Dermis blood vessel endothelial cell (primary cell): Measurements from ENCODE around the gene KRT36. TPM values are rescaled to one million over a fixed set of nuclear protein-coding genes. Genes with fewer than 3 reads are reported as not detected.

Experiments
- DNase-seq: peaks from one replicate; pipeline ENCODE4 v3.0.0; 2010
- total RNA-seq: library from RNA; depleted of rRNA; stranded (reverse); fragments of >200 nt; gene quantifications from 2 replicates; pipeline ENCODE4 v1.2.3, GENCODE V29; 2014

Gene KRT36
- total RNA-seq, 1 donor from 2014 or later: 0.17 TPM

DNA sequence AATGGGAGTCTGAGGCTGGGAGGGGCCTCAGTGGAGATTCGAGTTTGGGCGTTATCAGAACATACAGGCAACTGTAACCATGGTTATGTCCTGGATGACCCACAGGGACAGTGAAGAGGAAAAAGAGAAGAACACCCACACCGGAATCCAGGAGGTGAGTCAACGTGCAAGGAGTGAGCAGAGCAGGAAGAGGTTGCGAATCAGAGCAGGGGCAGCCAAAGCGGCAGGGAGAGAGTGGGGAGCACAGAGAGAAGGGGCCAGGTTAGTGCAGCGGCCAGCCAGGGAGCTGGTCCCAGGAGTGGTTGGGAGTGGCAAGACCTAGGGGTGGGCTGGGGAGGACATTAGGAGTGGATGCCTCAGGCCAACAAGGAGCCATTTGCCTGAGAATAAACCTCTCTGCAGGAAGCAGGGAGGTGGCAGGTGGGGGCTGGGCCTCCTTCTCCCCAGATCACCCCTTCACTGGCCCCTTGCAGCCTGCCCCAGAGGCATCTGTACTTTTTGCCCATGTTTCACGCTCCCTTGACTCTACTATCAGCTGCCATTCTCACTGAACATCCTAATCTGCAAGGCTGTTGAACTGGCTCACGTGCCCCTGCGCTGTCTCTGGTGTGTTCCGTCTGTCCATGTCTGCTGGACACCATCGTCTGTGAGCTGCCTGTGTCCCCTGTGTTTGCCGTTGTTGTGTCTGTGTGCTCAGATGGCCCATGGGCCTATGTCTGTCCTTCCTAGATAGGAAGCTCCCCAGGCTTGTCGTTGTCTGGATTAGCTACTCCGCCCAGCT is 10.6 kb upstream of the KRT36 start:
- peak; percentile 59 for DNase-seq

- DNase-seq: no peak
Observed at GRCh38 chr17:41499714-41500113, 10.0 kb upstream of the KRT36 start.

GRCh38 chr17:41498276-41498675 is 8.6 kb upstream of the KRT36 start:
- DNase-seq: peak; percentile 42

GRCh38 chr17:41496803-41497484 is 7.2 kb upstream of the KRT36 start:
- DNase-seq: peak; percentile 91

DNA sequence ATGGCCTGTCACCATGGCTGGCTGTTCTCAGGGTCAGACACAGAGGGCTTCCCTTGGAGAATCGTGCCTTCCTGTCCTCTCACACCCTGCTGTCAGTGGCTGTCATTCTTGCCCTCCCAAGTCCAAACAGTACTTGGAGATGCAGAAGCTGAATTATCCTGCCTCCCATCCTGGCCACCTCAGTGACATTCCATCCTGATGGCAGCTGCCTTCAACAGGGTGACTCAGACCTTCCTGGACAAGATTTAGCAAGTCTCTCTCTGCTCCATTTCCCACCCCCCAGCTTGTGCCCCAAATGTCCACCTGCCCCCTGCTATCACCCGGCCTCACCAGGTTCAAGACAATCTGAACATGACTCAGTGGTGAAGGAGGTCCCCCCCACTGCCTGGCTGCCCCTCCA is 4.8 kb upstream of the KRT36 start:
- DNase-seq: peak; percentile 34

GRCh38 chr17:41492771-41493170 is 3.1 kb upstream of the KRT36 start:
- DNase-seq: peak; percentile 93

DNA sequence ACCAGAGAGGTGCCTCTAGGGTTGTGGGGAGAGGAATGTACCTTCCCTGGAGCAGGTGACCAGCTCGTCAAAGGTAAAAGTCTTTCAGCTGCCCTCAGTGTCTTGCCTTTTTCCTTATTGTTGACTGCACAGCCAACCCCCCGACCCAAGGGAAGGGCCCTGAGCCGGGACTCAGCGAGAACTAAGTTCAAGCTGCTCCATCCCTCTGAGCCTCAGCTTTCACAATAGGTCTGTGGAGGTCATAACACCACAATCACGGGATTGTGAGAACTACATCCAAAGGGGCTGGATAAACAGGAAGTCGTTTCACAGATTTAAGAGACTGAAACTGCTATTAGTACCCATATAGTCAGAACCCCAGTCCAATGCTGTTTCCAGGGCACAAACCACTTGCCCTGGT is 2.6 kb upstream of the KRT36 start:
- DNase-seq: peak; percentile 66

DNA sequence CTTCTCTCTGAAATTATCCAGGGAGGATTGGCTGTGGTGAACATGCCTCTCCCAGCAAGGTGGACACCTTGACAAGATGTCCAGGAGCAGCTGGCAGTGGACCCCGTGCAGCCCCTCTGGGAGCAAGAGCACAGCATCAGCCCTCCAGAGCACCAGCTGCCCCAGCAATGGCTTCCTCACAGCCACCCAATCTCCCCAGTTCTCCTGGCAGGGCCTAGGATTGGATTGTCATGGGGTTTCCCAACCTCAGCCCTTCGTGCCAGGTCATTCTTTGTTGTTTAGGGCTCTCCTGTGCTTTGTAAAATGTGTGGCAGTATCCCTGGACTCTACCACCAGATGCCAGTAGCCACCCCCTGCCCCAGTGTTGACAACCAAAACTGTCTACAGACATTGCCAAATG is 1.8 kb upstream of the KRT36 start:
- no peak for DNase-seq

DNA sequence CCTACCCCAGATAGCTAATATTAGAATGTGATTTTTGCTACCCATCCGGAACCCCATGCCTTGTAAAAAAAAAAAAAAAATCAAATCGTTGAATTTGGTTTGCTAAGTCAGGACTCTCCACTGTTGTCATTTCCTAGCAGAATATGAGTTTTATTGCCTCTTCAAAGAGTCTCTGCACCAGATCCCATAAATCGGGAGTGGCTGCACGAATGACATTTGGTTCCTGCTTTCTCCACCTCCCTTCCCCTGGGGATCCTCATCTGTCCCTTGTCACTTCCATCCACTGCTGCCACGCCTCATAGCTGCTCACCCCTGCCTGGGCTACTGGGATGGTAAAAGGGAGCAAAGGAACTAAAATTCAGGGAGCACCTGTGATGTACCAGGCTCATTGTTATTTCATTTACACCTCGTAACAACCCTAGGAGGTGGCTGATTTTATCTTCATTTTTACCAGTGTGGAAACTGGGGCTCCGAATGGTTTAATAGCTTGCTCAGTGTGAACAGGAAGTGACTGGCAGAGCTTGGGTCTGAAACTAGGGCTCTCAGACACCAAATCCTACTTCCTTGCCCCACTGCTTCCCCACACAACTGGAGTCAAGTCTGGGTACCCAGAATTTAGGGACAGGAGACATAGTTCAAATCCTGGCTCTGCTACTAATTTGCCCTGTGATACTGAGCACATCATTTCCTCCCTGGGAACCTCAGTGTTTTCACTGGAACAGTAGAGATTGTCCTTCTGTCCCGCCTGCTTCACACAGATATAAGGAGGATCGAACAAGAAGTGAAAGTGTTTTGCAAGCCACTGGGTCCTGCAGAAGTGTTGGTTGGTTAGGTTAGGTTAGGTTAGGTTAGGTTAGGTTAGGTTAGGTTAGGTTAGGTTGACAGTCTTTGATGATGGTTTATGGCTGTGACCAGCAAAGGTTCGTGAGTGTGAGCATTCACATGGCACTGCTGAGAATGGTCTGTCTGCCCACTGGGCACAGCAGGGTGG is 585 bp upstream of the KRT36 start:
- DNase-seq: no peak

- DNase-seq: peak; percentile 58
Observed at GRCh38 chr17:41486809-41487530, 2.7 kb downstream of the KRT36 start.

GRCh38 chr17:41486316-41486715 is 3.4 kb downstream of the KRT36 start:
- no peak for DNase-seq

DNA sequence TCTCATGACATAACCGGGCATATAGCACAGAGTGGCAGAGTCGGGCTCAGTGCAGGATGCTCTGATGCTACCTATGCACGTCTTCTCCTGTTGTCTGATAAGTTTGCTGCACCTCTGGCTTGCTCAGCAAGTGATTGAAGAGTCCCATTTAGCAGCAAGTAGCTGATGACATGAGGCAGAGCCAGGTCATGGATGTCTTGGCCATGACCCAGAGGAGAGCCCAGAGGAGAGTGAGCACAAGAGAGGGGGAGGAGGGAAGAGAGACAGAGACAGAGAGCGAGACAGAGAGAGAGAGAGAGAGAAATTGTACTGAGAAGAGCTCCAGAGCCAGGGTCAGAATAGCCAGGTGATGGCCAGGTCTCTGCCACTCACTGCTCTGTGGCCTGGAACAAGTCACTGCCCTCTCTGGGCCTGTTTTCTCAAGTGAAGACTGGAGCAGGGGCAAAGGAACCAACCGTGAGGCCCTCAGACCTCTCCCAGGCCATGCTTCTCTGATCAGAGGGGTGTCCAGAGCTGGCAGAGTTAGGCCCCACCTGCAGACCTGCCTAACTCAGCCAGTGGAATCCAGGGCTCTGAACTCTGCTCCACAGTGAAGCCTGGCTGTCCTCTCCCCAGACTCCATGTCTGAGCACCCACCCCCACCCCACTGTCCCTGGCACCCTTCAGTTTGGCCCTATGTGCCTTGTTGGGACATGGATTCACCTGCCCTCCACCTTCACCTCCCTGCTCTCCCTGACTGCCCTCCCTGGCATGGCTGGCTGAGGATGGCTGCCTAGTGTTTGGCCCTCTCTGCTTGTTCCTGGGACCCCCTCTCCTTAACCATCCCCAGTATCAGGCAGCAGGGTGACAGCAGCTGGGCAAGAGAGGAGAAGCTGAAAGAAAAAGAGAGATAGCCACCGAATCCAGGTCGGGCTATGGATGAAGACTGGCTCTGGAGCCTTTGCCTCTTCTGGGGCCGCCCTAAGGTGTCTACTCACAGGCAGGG is 4.5 kb downstream of the KRT36 start:
- DNase-seq: no peak

DNA sequence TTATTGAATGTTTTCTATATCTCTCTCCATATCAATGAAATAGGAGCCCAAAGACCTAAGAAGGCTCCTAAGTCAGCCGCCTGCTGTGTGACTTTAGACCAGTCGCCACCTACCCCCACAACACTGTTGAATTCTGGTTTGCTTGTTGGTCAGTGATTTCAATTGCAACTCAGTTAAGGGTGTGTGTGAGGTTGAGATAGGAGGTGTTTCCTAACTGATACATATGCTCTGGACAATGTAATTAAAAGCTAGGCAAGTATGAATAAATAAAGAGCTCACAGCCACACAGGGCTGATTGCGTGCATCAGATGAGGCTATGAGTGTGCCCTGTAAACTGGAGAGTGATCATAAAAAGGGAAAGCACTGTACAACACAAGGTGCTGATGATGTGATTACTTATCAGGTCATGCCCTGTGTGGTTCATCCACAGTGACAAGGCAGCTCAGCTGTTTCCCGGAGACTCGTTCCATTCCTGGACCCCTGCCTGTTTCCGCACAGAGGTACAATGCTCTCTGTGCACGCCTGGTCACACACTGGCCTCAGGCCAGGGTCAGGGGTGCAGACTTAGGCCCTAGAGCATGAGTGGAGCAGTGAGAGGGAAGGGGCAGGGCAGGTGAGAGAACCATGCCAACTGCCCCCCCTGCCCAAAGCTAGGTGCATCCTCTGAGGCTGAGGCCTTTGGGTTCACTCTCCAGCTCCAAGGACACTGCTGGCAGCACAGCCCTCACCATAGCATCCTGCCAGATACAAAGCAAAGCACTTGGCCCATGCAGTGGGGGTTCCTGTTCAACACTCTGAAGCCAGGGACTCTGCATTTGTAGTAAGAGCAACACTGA is 5.5 kb downstream of the KRT36 start:
- peak; percentile 54 for DNase-seq

- no peak for DNase-seq
Observed at GRCh38 chr17:41483531-41483930, 6.2 kb downstream of the KRT36 start.

DNA sequence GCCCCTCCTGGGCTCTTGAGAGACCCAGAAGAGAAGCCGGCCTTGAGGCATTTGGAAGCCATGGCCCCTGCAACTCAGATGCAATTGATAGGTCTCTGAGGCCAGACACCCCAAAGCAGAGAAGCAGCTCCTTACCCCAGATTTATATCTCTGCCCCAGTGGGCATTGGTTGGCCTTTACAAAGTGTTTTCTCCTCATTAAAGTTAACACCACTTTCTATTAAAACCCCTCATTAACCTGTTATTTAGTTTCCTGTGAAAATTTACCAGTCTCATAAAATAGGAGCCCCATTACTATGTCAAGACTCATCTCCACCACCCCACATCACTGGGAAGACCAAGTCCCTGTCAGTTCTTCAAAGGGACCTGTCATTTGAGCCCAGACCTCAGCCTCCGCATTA is 8.7 kb downstream of the KRT36 start, which contains the start of gene KRT35:
KRT35 (minus strand) TSS at position 116 of the 400 bp plus-strand sequence; CDS start at position 62, 54 bp downstream.
- no peak for DNase-seq

DNA sequence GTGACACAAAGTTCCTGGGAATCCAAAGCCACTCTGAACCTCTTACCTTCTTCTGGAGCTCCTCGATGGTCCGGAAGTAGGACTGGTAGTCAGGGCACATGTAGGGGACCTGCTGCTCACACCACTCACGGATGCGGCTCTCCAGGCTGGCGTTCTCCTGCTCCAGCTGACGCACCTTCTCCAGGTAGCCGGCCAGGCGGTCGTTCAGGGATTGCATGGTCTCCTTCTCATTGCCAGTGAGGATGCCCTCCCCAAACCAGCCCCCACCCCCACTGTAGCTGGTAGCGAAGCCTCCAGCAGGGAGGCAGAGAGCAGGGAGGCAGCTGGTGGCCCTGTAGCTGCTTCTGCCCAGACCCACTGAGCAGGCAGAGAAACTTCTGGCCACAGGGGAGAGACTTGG is 9.1 kb downstream of the KRT36 start:
- DNase-seq: no peak

DNA sequence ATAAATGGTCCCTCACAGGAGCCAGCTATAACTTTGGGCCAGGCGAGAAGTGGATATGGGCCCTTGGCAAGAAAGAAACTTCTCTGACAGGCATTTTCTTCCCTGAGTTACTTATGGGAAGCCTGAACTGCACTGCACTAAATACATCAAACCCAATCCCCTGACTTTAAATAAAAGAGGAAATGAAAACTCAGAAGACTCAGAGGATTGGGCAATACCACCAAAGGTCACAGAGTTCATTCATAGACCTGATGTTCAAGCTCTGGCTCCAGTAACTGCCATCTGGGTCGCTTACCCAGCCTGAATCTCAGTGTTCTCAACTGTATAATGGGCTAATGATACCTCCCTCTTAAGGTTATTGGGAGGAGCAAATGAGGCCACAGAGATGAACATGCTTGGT is 9.6 kb downstream of the KRT36 start:
- DNase-seq: no peak

DNA sequence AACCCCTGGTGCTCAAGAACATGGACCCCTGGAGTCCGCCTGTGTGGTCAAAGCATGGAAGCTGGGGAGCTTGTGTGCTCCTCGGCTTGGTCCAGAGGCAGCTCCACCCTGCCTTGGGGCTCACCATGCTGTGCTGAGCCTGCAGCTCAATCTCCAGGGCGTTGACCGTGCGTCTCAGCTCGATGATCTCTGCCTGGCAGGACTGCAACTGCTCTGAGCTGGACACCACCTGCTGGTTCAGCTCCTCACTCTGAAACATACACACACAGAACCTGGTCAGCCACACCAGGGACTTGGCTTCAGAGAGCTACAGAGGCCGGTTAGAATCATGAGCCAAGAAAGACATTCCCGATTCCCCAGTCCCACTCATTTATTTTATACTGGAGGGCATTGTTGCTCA is 11.5 kb downstream of the KRT36 start:
- no peak for DNase-seq

DNA sequence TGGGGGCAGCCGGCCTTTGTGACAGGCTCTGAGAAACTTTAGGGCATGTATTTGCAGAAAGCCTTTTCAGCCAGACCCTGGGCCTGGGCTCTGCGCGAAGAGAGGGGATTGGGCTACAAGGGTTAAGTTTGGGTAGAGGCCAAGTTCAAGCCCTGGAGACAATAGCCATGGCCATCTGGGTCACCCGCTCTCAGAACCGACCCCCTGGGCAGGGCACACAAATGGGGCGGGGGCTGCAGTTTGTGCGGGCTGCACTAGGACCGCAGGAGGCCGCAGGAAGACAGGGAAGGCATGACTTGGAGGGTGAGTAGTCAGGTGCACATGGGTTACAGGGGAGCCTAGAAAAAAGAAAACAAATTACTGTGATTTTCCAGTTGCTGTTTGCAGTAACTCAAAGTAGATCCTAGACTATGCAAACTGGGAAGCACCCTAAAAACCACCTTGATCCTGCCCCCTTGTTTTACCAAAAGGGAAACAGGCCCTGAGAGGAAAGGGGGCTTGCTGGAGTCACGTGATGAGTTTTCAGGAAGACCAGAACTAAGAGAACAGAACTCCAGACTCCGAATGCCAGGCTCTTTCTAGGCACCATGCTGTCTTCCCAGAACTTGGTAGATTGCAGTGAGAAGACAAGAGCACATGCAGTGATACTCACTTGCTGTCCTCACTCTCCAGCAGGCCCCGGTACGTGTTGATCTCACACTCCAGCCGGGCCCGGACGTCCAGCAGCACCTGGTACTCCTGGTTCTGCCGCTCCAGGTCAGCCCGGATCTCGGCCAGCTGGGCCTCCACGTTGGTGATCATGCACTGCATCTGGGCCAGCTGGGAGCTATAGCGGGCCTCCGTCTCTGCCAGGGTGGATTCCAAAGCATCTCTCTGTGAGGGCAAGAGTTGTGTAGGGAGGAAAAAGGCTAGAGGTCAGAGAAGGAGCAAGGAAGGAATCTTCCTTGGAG is 12.6 kb downstream of the KRT36 start:
- DNase-seq: no peak
